ENCODE results near the gene SNX17. TPM values are rescaled to one million over a fixed set of nuclear protein-coding genes. Genes with fewer than 3 reads are reported as not detected.

The SNX17 gene
- total and polyA plus RNA-seq, 2 of the 13 experiments (the other 11 are each of a cell fraction or from before 2014, with no cell fraction given) = 75.0 to 109 TPM

GRCh38 chr2:27356382-27357181 lies 13.8 kb upstream of the SNX17 start, which contains the start of gene GTF3C2 (continued):
- TF ChIP-seq ATF2 (CRISPR knock-in tag; IDR thresholded peaks at IDR 0.05) (peak; percentile 76), ZNF234 (CRISPR knock-in tag; conservative IDR thresholded peaks at IDR 0.05) (0 out of 2 replicates have a peak, but pooled peaks have one; percentile 5), ZNF670 (CRISPR knock-in tag; IDR thresholded peaks at IDR 0.05; ENCODE audit: borderline replicate concordance) (peak; percentile 89), ZNF558 (CRISPR knock-in tag; IDR thresholded peaks at IDR 0.05; ENCODE audit: borderline replicate concordance) (peak; percentile 91; the same call in 1 of the 2 replicates), ARID5B (CRISPR knock-in tag; IDR thresholded peaks at IDR 0.05) (peak; percentile 35; the same call in 1 of the 2 replicates), KDM3A (CRISPR knock-in tag; IDR thresholded peaks at IDR 0.05; ENCODE audit: low read depth) (peak; percentile 13; the same call in 1 of the 2 replicates), MYC (CRISPR knock-in tag; IDR thresholded peaks at IDR 0.05; ENCODE audit: borderline replicate concordance) (peak; percentile 96), HOXD1 (CRISPR knock-in tag; IDR thresholded peaks at IDR 0.05) (peak; percentile 25), POLR2A (IDR thresholded peaks at IDR 0.05; ENCODE audit: insufficient read depth in 1 of 2, low read depth in 2 of 2, low read length in 2 of 2) (peak; percentile 58 to 60), ZNF468 (CRISPR knock-in tag; IDR thresholded peaks at IDR 0.05) (peak; percentile 76; the same call in 1 of the 2 replicates), ZBTB46 (CRISPR knock-in tag; IDR thresholded peaks at IDR 0.05; ENCODE audit: borderline replicate concordance) (0 out of 2 replicates have a peak, but pooled peaks have one; percentile 82), ZNF709 (CRISPR knock-in tag; IDR thresholded peaks at IDR 0.05) (no peak), ZNF260 (CRISPR knock-in tag; IDR thresholded peaks at IDR 0.05; ENCODE audit: borderline replicate concordance, low read depth) (no peak), SP4 (CRISPR knock-in tag; IDR thresholded peaks at IDR 0.05) (peak; percentile 88), ASH2L (IDR thresholded peaks at IDR 0.05; ENCODE audit: insufficient read length, low read depth, low read length) (peak; percentile 97), ZEB1 (IDR thresholded peaks at IDR 0.05; ENCODE audit: insufficient replicate concordance, low read depth) (peak; percentile 66), NFE2 (CRISPR knock-in tag; IDR thresholded peaks at IDR 0.05) (no peak)
- TF ChIP-seq, protein P1, sequence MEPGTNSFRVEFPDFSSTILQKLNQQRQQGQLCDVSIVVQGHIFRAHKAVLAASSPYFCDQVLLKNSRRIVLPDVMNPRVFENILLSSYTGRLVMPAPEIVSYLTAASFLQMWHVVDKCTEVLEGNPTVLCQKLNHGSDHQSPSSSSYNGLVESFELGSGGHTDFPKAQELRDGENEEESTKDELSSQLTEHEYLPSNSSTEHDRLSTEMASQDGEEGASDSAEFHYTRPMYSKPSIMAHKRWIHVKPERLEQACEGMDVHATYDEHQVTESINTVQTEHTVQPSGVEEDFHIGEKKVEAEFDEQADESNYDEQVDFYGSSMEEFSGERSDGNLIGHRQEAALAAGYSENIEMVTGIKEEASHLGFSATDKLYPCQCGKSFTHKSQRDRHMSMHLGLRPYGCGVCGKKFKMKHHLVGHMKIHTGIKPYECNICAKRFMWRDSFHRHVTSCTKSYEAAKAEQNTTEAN (CRISPR knock-in tag; conservative IDR thresholded peaks at IDR 0.05) = peak; percentile 67
- TF ChIP-seq, protein P2, sequence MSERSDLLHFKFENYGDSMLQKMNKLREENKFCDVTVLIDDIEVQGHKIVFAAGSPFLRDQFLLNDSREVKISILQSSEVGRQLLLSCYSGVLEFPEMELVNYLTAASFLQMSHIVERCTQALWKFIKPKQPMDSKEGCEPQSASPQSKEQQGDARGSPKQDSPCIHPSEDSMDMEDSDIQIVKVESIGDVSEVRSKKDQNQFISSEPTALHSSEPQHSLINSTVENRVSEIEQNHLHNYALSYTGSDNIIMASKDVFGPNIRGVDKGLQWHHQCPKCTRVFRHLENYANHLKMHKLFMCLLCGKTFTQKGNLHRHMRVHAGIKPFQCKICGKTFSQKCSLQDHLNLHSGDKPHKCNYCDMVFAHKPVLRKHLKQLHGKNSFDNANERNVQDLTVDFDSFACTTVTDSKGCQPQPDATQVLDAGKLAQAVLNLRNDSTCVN (CRISPR knock-in tag; IDR thresholded peaks at IDR 0.05; ENCODE audit: borderline replicate concordance) = peak; percentile 69; the same call in 1 of the 2 replicates

All from HepG2 (cell line).